Neuronal stem cell (in vitro differentiated cells): ENCODE measurements around the gene CPXM2.

Source experiments
- DNase-seq: peaks from one replicate; pipeline ENCODE4 v3.0.0-alpha.2; 2013; ENCODE audit warnings: low spot score
- H2AFZ ChIP-seq: one replicate; pipeline ENCODE4 v1.6.1; 2013; ENCODE audit warnings: mild to moderate bottlenecking, low read length, inconsistent platforms
- H2AK5ac ChIP-seq: 2 replicates; pipeline ENCODE4 v1.6.1; 2013; ENCODE audit warnings: low read depth, mild to moderate bottlenecking, inconsistent platforms, low read length, moderate library complexity, mixed read lengths
- H2BK120ac ChIP-seq: 2 replicates; pipeline ENCODE4 v1.6.1; 2013; ENCODE audit warnings: low read depth, mild to moderate bottlenecking, inconsistent platforms, low read length, moderate library complexity, mixed read lengths
- H2BK12ac ChIP-seq: one replicate; pipeline ENCODE4 v1.6.1; 2013; ENCODE audit warnings: low read length, inconsistent platforms
- H2BK15ac ChIP-seq: 2 replicates; pipeline ENCODE4 v1.6.1; 2013; ENCODE audit warnings: mild to moderate bottlenecking, low read length, inconsistent platforms, mixed read lengths
- H2BK5ac ChIP-seq: one replicate; pipeline ENCODE4 v1.6.1; 2013; ENCODE audit warnings: inconsistent platforms, mild to moderate bottlenecking, low read length, moderate library complexity
- H3K14ac ChIP-seq: one replicate; pipeline ENCODE4 v1.6.1; 2013; ENCODE audit warnings: low read length, inconsistent platforms
- H3K18ac ChIP-seq: 2 replicates; pipeline ENCODE4 v1.6.1; 2013; ENCODE audit warnings: low read length, inconsistent platforms
- H3K23ac ChIP-seq: 2 replicates; pipeline ENCODE4 v1.6.1; 2013; ENCODE audit warnings: low read depth, mild to moderate bottlenecking, mixed read lengths, low read length, inconsistent platforms; ENCODE audit not compliant: poor library complexity
- H3K27ac ChIP-seq: replicated peaks from 3 replicates; pipeline ENCODE4 v1.5.1; 2013; ENCODE audit warnings: low read length, inconsistent platforms
- H3K27me3 ChIP-seq, 3 experiments: 2 replicates each; pipeline ENCODE4 v1.6.1; 2013; ENCODE audit warnings: low read length in 3 of 3, mild to moderate bottlenecking in 2 of 3, inconsistent platforms in 1 of 3, low read depth in 1 of 3, mixed read lengths in 1 of 3, moderate library complexity in 1 of 3; ENCODE audit not compliant: control insufficient read depth in 3 of 3, insufficient read depth in 3 of 3
- H3K36me3 ChIP-seq, 2 donors: replicated peaks in 1 of 2; 2 replicates each; pipeline ENCODE4 v1.6.1; 2013; ENCODE audit warnings: low read length in 2 of 2; ENCODE audit not compliant: control insufficient read depth in 2 of 2, insufficient read depth in 2 of 2
- H3K4ac ChIP-seq: 2 replicates; pipeline ENCODE4 v1.6.1; 2013; ENCODE audit warnings: inconsistent platforms, mild to moderate bottlenecking, low read length, moderate library complexity
- H3K4me1 ChIP-seq, 2 donors: 1 replicate in 1 of 2; 2 replicates in 1 of 2; pipeline ENCODE4 v1.6.1; 2013; ENCODE audit warnings: low read length in 2 of 2, low read depth in 1 of 2; ENCODE audit not compliant: control insufficient read depth in 2 of 2, insufficient read depth in 1 of 2
- H3K4me2 ChIP-seq: one replicate; pipeline ENCODE4 v1.6.1; 2013; ENCODE audit warnings: mild to moderate bottlenecking, low read length, inconsistent platforms; ENCODE audit not compliant: insufficient read depth, poor library complexity, severe bottlenecking
- H3K4me3 ChIP-seq, 2 donors: 2 replicates each; pipeline ENCODE4 v1.5.1; 2013; ENCODE audit warnings: low read length in 2 of 2, mild to moderate bottlenecking in 2 of 2, inconsistent platforms in 1 of 2, moderate library complexity in 1 of 2
- H3K79me1 ChIP-seq: one replicate; pipeline ENCODE4 v1.6.1; 2013; ENCODE audit warnings: low read depth, mild to moderate bottlenecking, inconsistent platforms, low read length, moderate library complexity
- H3K9ac ChIP-seq: one replicate; pipeline ENCODE4 v1.6.1; 2013; ENCODE audit warnings: mild to moderate bottlenecking, low read depth, low read length, inconsistent platforms; ENCODE audit not compliant: poor library complexity
- H3K9me3 ChIP-seq, 2 donors: replicated peaks in 1 of 2; 2 replicates each; pipeline versions ENCODE3 to v1.6.1; 2013; ENCODE audit warnings: low read length in 2 of 2, mild to moderate bottlenecking in 2 of 2, inconsistent platforms in 1 of 2, low read depth in 1 of 2, mixed read lengths in 1 of 2, moderate library complexity in 1 of 2; ENCODE audit not compliant: control insufficient read depth in 2 of 2, insufficient read depth in 1 of 2
- H4K8ac ChIP-seq: one replicate; pipeline ENCODE4 v1.6.1; 2013; ENCODE audit warnings: low read depth, mild to moderate bottlenecking, inconsistent platforms, low read length, moderate library complexity
- H4K91ac ChIP-seq: one replicate; pipeline ENCODE4 v1.6.1; 2013; ENCODE audit warnings: low read length, low read depth, mild to moderate bottlenecking, inconsistent platforms; ENCODE audit not compliant: poor library complexity
- WGBS, 2 donors: extraction: QIAGEN DNeasy Blood & Tissue Kit; methylation state at CpG; one replicate each; pipeline ENCODE4 v1.1.7; 2013; ENCODE audit warnings: missing lambda C conversion rate in 2 of 2, mixed read lengths in 1 of 2; ENCODE audit not compliant: insufficient read length in 2 of 2, insufficient replicate concordance in 1 of 2; ENCODE audit errors: extremely low coverage in 2 of 2; 5-methylcytosine and 5-hydroxymethylcytosine counted together

The CPXM2 gene

GRCh38 chr10:123771877-123772644 lies 119.5 kb downstream of the CPXM2 start:
- no peaks in the 10 kb centered on the region for H3K79me1 ChIP-seq

GRCh38 chr10:123769647-123770046 lies 122.0 kb downstream of the CPXM2 start:
- H3K23ac ChIP-seq: no peak overlapping the region
- H3K27me3 ChIP-seq: peaks cover 0 to 3% (median 0%) of the 10 kb centered on the region in 3 experiments
- no peak overlapping the region for H3K4ac ChIP-seq
- H3K9ac ChIP-seq: no peak overlapping the region
- no peak overlapping the region for H3K4me3 ChIP-seq
- no CpG with 5 or more reads among the region's 4 CpGs for WGBS, 2 donors
- H3K14ac ChIP-seq: no peak overlapping the region
- H3K9me3 ChIP-seq: peaks cover 0 to 2% of the 10 kb centered on the region in 2 donors
- DNase-seq: no peak
- H3K36me3 ChIP-seq: no peaks in the 10 kb centered on the region
- no peak overlapping the region for H2BK5ac ChIP-seq
- no peak overlapping the region for H3K18ac ChIP-seq
- H4K8ac ChIP-seq: no peak overlapping the region
- H2BK12ac ChIP-seq: no peak overlapping the region
- no peak overlapping the region for H3K27ac ChIP-seq
- no peak overlapping the region for H2BK120ac ChIP-seq
- H3K4me1 ChIP-seq: peaks cover 0 to 6% of the 10 kb centered on the region in 2 donors
- no peak overlapping the region for H2AK5ac ChIP-seq
- H2BK15ac ChIP-seq: no peak overlapping the region
- no peaks in the 10 kb centered on the region for H3K79me1 ChIP-seq
- H2AFZ ChIP-seq: no peak overlapping the region
- no peak overlapping the region for H3K4me2 ChIP-seq
- H4K91ac ChIP-seq: no peak overlapping the region

More at GRCh38 chr10:123771877-123772644, 119.5 kb downstream of the CPXM2 start:
- Histone ChIP-seq H2BK120ac (no peak overlapping the region), H2BK12ac (no peak overlapping the region), H3K27ac (no peak overlapping the region), H3K4me1 (peaks cover 0 to 6% of the 10 kb centered on the region in 2 donors), H4K8ac (no peak overlapping the region), H3K18ac (no peak overlapping the region), H3K27me3 (no peaks in the 10 kb centered on the region), H3K4me3 (no peak overlapping the region), H3K23ac (no peak overlapping the region), H3K9ac (no peak overlapping the region), H3K36me3 (no peaks in the 10 kb centered on the region), H3K4ac (no peak overlapping the region), H2BK15ac (no peak overlapping the region), H2AK5ac (no peak overlapping the region), H3K9me3 (peaks cover 0 to 2% of the 10 kb centered on the region in 2 donors), H2BK5ac (no peak overlapping the region), H3K14ac (no peak overlapping the region), H4K91ac (no peak overlapping the region), H3K4me2 (no peak overlapping the region), H2AFZ (no peak overlapping the region)
- WGBS, 2 donors: no CpG with 5 or more reads among the region's 4 CpGs
- no peak for DNase-seq

GRCh38 chr10:123766761-123767160 lies 124.8 kb downstream of the CPXM2 start:
- Histone ChIP-seq H3K27me3 (peaks cover 0 to 3% (median 0%) of the 10 kb centered on the region in 3 experiments), H4K8ac (no peak overlapping the region), H3K79me1 (no peaks in the 10 kb centered on the region), H3K23ac (no peak overlapping the region), H3K27ac (no peak overlapping the region), H2BK15ac (no peak overlapping the region), H3K4me1 (no peaks in the 10 kb centered on the region), H2BK12ac (no peak overlapping the region), H3K4me2 (no peak overlapping the region), H3K4ac (no peak overlapping the region), H2AK5ac (peak overlapping the region; percentile 53), H3K36me3 (no peaks in the 10 kb centered on the region), H2AFZ (no peak overlapping the region), H2BK5ac (no peak overlapping the region), H3K14ac (no peak overlapping the region), H3K9ac (no peak overlapping the region), H3K4me3 (no peak overlapping the region), H4K91ac (no peak overlapping the region), H3K18ac (no peak overlapping the region), H3K9me3 (no peaks in the 10 kb centered on the region), H2BK120ac (no peak overlapping the region)
- no peak for DNase-seq
- WGBS, 2 donors: no CpG with 5 or more reads among the region's 8 CpGs

- H4K8ac ChIP-seq: no peak overlapping the region
- DNase-seq: no peak
- H3K14ac ChIP-seq: no peak overlapping the region
- H2BK12ac ChIP-seq: no peak overlapping the region
- H3K27ac ChIP-seq: no peak overlapping the region
- H3K23ac ChIP-seq: no peak overlapping the region
- peaks cover 0 to 3% (median 0%) of the 10 kb centered on the region in 3 experiments for H3K27me3 ChIP-seq
- H3K4me1 ChIP-seq: no peaks in the 10 kb centered on the region
- H3K79me1 ChIP-seq: no peaks in the 10 kb centered on the region
- H3K9me3 ChIP-seq: no peaks in the 10 kb centered on the region
- no peak overlapping the region for H3K9ac ChIP-seq
- H2BK120ac ChIP-seq: no peak overlapping the region
- no peak overlapping the region for H2AK5ac ChIP-seq
- no peak overlapping the region for H3K18ac ChIP-seq
- H2AFZ ChIP-seq: no peak overlapping the region
- no peak overlapping the region for H3K4me3 ChIP-seq
- H2BK15ac ChIP-seq: no peak overlapping the region
- H3K4ac ChIP-seq: no peak overlapping the region
- H4K91ac ChIP-seq: no peak overlapping the region
- H3K36me3 ChIP-seq: no peaks in the 10 kb centered on the region
- no peak overlapping the region for H3K4me2 ChIP-seq
- WGBS, 2 donors: no CpG with 5 or more reads among the region's 3 CpGs
- no peak overlapping the region for H2BK5ac ChIP-seq
Measured at GRCh38 chr10:123766012-123766411, 125.6 kb downstream of the CPXM2 start.
